Fibroblast of the aortic adventitia (primary cell): ENCODE data around the gene YIPF6. TPM values are rescaled to one million over a fixed set of nuclear protein-coding genes. Genes with fewer than 3 reads are reported as not detected.
A peak's percentile ranks its signal among the peaks of the same experiment; 100 is the strongest.
"Not testable (repeated sequence)": the region's sequence is repeated elsewhere in the genome, so short reads cannot be mapped to it uniquely, and the experiment has no call there.

Experiments
- DNase-seq: peaks from one replicate; pipeline ENCODE4 v3.0.0-alpha.2; 2010; ENCODE audit warnings: low read depth
- H3K4me3 ChIP-seq: 2 replicates; pipeline ENCODE4 v1.5.1; 2011; ENCODE audit warnings: low read depth, mild to moderate bottlenecking, control low read depth, low read length, moderate library complexity
- total RNA-seq: library from RNA; depleted of rRNA; stranded (reverse); fragments of >200 nt; gene quantifications from 2 replicates; pipeline ENCODE4 v1.2.3, GENCODE V29; 2012; ENCODE audit warnings: low replicate concordance
- TF ChIP-seq, protein P1 (sequence below): IDR thresholded peaks from 2 replicates; pipeline ENCODE4 v1.5.1; 2011; ENCODE audit warnings: mild to moderate bottlenecking, low read length, control low read depth, inconsistent platforms; ENCODE audit not compliant: insufficient read depth

Gene YIPF6
- total RNA-seq, 1 donor: 31.7 TPM

DNA sequence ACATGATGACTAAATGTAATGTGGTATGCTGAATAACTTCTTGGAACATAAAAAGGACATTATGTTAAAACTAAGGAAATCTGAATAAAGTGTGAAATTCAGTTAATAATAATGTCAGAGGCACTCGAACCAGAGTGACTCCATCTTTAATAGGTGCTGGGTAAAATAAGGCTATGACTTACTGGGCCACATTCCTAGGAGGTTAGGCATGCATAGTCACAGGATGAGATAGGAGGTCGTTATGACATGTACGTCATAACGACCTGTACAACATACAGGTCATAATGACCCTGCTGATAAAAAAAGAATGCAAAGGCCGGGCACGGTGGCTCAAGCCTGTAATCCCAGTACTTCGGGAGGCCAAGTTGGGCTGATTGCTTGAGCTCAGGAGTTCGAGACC is 36.7 kb upstream of the YIPF6 start:
- no peak overlapping the region for H3K4me3 ChIP-seq
- TF ChIP-seq, protein P1, sequence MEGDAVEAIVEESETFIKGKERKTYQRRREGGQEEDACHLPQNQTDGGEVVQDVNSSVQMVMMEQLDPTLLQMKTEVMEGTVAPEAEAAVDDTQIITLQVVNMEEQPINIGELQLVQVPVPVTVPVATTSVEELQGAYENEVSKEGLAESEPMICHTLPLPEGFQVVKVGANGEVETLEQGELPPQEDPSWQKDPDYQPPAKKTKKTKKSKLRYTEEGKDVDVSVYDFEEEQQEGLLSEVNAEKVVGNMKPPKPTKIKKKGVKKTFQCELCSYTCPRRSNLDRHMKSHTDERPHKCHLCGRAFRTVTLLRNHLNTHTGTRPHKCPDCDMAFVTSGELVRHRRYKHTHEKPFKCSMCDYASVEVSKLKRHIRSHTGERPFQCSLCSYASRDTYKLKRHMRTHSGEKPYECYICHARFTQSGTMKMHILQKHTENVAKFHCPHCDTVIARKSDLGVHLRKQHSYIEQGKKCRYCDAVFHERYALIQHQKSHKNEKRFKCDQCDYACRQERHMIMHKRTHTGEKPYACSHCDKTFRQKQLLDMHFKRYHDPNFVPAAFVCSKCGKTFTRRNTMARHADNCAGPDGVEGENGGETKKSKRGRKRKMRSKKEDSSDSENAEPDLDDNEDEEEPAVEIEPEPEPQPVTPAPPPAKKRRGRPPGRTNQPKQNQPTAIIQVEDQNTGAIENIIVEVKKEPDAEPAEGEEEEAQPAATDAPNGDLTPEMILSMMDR: no peak
- peak; percentile 46 for DNase-seq

- DNase-seq: peak; percentile 53
- no peak overlapping the region for H3K4me3 ChIP-seq
- TF ChIP-seq, protein P1: peak; percentile 51
Observed at GRCh38 chrX:68462653-68463052, 36.2 kb upstream of the YIPF6 start.

GRCh38 chrX:68463880-68464279 is 35.0 kb upstream of the YIPF6 start:
- DNase-seq: no peak
- TF ChIP-seq, protein P1: no peak
- no peak overlapping the region for H3K4me3 ChIP-seq

DNA sequence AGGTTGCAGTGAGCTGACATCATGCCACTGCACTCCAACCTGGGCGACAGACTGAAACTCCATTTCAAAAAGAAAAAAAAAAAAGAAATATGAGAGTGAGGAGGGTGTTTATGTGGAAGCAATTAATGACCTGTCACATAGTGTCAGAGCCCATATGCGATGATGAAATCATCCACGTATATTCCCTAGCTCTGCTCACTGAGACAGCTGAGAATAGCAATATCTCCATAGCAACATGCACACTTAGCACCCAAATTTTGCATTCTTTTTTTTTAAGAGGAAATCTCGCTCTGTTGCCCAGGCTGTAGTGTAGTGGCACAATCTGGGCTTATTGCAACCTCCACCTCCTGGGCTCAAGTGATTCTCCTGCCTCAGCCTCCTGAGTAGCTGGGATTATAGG is 34.1 kb upstream of the YIPF6 start:
- no peak for DNase-seq
- no peak overlapping the region for H3K4me3 ChIP-seq
- TF ChIP-seq, protein P1: no peak

DNA sequence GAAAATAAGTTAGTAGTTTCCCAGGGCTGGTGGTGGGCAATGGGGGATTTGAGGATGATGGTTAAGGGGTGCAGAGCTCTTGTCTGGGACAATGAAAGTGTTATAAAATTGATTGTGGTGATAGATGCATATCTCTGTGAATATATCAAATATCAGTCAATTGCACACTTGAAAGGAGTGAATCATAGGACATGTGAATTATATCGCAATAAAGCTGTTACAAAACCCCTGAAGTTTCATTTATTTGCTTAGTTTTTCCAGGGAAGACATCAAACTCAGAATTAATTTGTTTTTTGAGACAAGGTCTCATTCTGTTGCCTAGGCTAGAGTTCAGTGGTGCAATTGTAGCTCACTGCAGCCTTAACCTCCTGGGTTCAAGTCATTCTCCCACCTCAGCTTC is 17.9 kb upstream of the YIPF6 start:
- no peak overlapping the region for H3K4me3 ChIP-seq

DNA sequence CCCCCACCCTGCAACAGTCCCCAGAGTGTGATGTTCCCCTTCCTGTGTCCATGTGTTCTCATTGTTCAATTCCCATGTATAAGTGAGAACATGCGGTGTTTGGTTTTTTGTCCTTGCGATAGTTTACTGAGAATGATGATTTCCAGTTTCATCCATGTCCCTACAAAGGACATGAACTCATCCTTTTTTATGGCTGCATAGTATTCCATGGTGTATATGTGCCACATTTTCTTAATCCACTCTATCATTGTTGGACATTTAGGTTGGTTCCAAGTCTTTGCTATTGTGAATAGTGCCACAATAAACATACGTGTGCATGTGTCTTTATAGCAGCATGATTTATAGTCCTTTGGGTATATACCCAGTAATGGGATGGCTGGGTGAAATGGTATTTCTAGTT is 12.7 kb upstream of the YIPF6 start:
- DNase-seq, H3K4me3 ChIP-seq: not testable (repeated sequence)

More for the DNA sequence above, 17.9 kb upstream of the YIPF6 start:
- no peak for DNase-seq
- TF ChIP-seq, protein P1: no peak

DNA sequence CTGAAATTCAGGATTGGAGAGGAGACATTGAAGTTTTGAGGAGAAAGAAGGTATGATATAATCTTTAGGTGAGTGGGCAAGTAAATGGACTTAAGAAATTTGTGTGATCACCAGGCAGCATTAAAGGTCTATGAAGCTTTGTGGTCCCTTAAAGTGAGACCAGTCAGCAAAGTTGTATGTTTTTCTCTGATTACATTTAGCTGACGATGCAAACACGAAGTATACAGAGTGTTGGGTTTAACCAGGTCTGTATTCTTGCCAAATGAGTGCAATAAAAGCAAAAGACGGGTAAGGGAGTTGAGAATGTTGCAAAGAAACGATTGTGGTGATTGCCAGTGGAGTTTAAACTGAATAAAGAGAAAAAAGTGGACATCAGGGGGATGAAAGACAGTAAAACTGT is 11.6 kb upstream of the YIPF6 start:
- TF ChIP-seq, protein P1: no peak
- no peak for DNase-seq
- H3K4me3 ChIP-seq: no peak overlapping the region
